Measurements from ENCODE around the gene ATG16L2.
A peak's percentile ranks its signal among the peaks of the same experiment; 100 is the strongest.

Gene ATG16L2, protein sequence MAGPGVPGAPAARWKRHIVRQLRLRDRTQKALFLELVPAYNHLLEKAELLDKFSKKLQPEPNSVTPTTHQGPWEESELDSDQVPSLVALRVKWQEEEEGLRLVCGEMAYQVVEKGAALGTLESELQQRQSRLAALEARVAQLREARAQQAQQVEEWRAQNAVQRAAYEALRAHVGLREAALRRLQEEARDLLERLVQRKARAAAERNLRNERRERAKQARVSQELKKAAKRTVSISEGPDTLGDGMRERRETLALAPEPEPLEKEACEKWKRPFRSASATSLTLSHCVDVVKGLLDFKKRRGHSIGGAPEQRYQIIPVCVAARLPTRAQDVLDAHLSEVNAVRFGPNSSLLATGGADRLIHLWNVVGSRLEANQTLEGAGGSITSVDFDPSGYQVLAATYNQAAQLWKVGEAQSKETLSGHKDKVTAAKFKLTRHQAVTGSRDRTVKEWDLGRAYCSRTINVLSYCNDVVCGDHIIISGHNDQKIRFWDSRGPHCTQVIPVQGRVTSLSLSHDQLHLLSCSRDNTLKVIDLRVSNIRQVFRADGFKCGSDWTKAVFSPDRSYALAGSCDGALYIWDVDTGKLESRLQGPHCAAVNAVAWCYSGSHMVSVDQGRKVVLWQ

DNA sequence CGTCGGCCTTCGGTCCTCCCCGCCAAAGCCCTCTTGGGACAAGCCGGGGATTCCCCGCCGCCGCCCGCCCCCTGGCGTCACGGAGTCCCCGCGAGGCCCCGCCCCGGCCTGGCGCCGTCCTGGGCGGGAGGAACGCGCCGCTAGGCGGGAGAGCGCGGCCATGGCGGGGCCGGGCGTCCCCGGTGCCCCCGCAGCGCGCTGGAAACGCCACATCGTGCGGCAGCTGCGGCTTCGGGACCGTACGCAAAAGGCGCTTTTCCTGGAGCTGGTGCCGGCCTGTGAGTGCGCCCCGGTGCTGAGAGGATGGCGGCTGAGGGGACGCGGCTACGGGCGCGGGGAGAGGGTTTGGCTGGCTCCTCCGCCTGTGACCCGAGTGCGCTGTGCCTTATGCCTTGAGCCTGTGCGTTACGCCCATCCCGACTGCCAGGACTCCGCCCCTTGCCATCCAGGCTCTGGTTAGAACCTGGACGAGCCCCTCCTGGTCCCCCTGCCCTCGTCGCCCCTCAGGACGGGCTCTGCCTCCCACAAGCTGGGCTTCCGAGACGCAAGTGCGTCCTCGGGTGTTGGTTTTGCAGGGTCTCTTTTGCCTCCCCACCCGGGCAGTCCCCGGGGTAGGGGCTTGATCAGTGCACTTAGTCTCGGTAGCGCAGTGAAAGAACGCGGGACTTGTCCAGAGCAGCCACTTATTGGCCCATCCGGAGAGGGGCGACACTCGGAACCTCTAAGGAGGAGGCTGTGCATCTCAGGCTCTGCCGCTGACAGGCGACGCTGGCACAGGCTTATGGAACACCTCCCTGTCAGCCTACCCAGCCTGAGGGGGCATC is at the start of gene ATG16L2:
Gene ATG16L2, plus strand, starts transcription at position 126 of the 824 bp plus-strand sequence. Its CDS starts 35 bp downstream, at position 161.
- H3K4me3 ChIP-seq (ENCODE audit: low read length in 2 of 2), result peak within 1 kb of the TSS; percentile 88 to 97
- peaks cover 33% of the 10 kb centered on the region for H3K4me1 ChIP-seq (ENCODE audit: control insufficient read depth, insufficient read depth, low read length)
- no peaks in the 10 kb centered on the region for H3K27me3 ChIP-seq (ENCODE audit: control insufficient read depth in 1 of 2, insufficient read depth in 2 of 2, low read length in 2 of 2)
- H3K9me3 ChIP-seq (ENCODE audit: control insufficient read depth in 2 of 2, low read length in 2 of 2), result no peaks in the 10 kb centered on the region
- peaks cover 3 to 10% of the 10 kb centered on the region in 2 donors for H3K36me3 ChIP-seq (ENCODE audit: control insufficient read depth in 2 of 2, insufficient read depth in 2 of 2, low read length in 2 of 2)
- peak within 1 kb of the TSS; percentile 85 to 86 for H3K9ac ChIP-seq (ENCODE audit: low read length in 2 of 2)
- peak within 1 kb of the TSS; percentile 88 for H3K27ac ChIP-seq (ENCODE audit: low read length)

DNA sequence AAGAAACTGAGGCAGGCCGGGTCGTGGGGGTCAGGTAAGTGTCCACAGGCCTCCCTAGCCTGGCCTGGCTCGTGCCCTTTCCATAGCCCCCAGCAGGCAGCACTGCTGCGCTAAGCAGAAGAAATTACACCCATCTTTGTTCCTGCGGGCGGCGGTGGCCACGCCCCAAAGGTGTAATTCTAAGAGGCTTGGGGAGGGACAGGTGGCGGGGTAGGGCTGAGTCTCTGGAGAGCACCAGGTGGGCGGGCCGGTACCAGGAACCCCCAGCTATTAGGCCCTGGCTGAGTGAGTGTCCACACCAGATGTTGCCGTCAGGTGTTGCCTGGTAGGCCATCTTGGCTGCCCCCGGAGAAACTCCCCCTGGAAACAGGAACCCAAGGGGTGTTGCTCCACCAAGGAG is 49.7 kb upstream of the ATG16L2 start:
- H3K4me1 ChIP-seq (ENCODE audit: control insufficient read depth, insufficient read depth, low read length), result no peaks in the 10 kb centered on the region
- H3K9ac ChIP-seq (ENCODE audit: low read length in 2 of 2), result no peak overlapping the region

DNA sequence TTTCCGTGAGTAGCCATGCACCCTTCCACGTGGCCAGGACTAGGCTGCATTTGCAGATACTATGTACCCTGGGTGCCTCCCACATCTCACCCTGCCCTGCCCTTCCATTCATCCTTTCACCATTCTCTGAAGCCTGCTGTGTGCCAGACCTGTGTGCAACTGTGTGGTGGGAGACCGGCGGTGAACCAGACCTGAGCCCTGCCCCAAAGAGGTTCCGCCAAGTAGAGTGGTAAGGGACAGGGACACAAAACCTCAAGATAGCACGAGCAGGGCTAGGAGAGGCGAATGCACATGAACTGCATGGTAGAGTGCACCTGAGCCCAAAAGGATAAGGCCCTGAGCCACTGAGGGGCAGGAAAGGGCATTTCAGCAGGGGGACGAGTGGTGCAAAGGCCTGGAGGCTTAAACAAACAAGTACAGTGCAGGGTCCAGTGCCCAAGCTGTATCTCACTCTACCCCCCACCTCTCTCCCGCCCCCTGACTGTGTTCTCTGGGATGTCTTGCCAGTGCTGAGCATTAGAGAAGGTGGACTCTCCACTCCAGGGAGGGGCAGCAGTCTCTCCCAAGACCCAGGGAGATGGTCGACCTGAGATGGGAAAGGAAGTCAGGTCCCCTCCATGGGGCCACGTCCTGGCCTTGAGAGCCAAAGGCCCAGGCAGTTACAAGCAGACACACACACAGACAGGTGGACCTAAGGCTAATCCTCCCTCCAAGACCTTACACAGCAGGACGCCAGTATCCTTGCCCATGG is 47.9 kb upstream of the ATG16L2 start:
- H3K4me1 ChIP-seq (ENCODE audit: control insufficient read depth, insufficient read depth, low read length), result peaks cover 4% of the 10 kb centered on the region
- no peaks in the 10 kb centered on the region for H3K36me3 ChIP-seq (ENCODE audit: control insufficient read depth in 2 of 2, insufficient read depth in 2 of 2, low read length in 2 of 2)
- no peaks in the 10 kb centered on the region for H3K27me3 ChIP-seq (ENCODE audit: control insufficient read depth in 1 of 2, insufficient read depth in 2 of 2, low read length in 2 of 2)

More for the DNA sequence above, 49.7 kb upstream of the ATG16L2 start:
- Histone ChIP-seq H3K9me3 (ENCODE audit: control insufficient read depth in 2 of 2, low read length in 2 of 2) (no peaks in the 10 kb centered on the region), H3K27ac (ENCODE audit: low read length) (no peak overlapping the region), H3K27me3 (ENCODE audit: control insufficient read depth in 1 of 2, insufficient read depth in 2 of 2, low read length in 2 of 2) (no peaks in the 10 kb centered on the region), H3K4me3 (ENCODE audit: low read length in 2 of 2) (no peak overlapping the region), H3K36me3 (ENCODE audit: control insufficient read depth in 2 of 2, insufficient read depth in 2 of 2, low read length in 2 of 2) (no peaks in the 10 kb centered on the region)

DNA sequence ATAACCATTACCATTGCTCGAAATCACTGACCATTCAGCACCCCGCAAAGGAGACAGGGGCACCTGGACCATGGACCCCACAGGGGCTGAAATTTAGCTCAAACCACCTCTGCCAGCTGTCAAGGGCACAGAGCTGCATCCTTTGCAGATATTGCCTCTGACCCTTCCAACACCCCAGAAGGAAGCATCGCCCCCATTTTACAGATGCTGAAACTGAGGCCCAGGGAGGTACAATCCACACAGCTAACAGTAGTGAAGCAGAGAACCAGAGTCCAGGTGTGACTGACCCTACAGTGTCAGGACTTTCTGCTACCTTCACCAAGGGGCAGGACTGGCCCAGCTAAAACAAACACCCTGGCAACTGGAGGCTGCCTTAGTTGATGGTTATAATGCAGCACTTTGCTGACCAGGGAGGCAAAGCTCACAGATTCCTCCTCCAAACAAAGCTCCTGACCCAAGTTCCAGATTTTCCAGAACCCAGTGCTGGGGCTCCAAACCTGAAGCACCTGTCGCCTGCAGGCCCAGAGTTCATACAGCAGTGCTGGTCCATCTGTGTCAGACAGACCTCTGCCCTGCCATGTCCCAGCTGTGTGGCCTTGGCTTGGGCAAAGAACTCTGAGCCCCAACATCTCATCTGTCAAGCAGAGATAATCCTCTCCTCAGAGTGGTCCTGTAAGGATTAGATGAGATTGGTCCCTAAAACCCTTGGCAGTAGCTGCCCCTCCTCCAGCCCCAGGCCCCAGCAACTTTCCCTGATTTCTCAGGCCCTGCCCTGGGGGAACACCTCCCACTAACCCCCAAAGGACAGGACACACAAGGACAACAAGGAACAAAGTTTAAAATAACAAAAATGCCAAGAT is 46.8 kb upstream of the ATG16L2 start:
- H3K9ac ChIP-seq (ENCODE audit: low read length in 2 of 2), result no peak overlapping the region
- H3K27me3 ChIP-seq (ENCODE audit: control insufficient read depth in 1 of 2, insufficient read depth in 2 of 2, low read length in 2 of 2), result no peaks in the 10 kb centered on the region
- H3K27ac ChIP-seq (ENCODE audit: low read length), result no peak overlapping the region
- no peaks in the 10 kb centered on the region for H3K36me3 ChIP-seq (ENCODE audit: control insufficient read depth in 2 of 2, insufficient read depth in 2 of 2, low read length in 2 of 2)
- H3K9me3 ChIP-seq (ENCODE audit: control insufficient read depth in 2 of 2, low read length in 2 of 2), result no peaks in the 10 kb centered on the region
- H3K4me3 ChIP-seq (ENCODE audit: low read length in 2 of 2), result no peak overlapping the region
- peaks cover 9% of the 10 kb centered on the region for H3K4me1 ChIP-seq (ENCODE audit: control insufficient read depth, insufficient read depth, low read length)

More for the DNA sequence above, 47.9 kb upstream of the ATG16L2 start:
- H3K27ac ChIP-seq (ENCODE audit: low read length), result no peak overlapping the region
- H3K4me3 ChIP-seq (ENCODE audit: low read length in 2 of 2), result no peak overlapping the region
- no peaks in the 10 kb centered on the region for H3K9me3 ChIP-seq (ENCODE audit: control insufficient read depth in 2 of 2, low read length in 2 of 2)
- no peak overlapping the region for H3K9ac ChIP-seq (ENCODE audit: low read length in 2 of 2)

DNA sequence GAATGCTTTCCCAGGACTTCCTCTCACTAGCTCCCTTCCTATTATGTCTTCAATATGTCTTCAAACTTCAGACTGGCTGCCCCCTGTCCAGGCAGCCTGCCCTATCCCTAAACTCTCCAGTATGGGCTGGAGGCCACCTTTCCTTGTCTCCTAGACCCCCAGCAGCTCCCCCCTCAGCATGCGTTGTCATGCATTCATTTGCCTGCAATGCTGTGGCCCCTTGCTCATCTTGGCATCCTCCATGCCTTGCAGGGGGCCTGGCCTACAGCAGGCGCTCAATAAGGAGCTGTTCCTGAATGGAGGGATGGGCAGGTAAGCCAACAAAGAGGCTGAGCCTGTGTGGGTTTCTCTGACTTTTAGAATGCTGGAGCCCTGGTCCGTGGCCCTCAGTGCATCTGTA is 45.6 kb upstream of the ATG16L2 start:
- no peak overlapping the region for H3K4me3 ChIP-seq (ENCODE audit: low read length in 2 of 2)
- no peaks in the 10 kb centered on the region for H3K36me3 ChIP-seq (ENCODE audit: control insufficient read depth in 2 of 2, insufficient read depth in 2 of 2, low read length in 2 of 2)
- no peaks in the 10 kb centered on the region for H3K27me3 ChIP-seq (ENCODE audit: control insufficient read depth in 1 of 2, insufficient read depth in 2 of 2, low read length in 2 of 2)
- H3K4me1 ChIP-seq (ENCODE audit: control insufficient read depth, insufficient read depth, low read length), result peaks cover 17% of the 10 kb centered on the region
- no peak overlapping the region for H3K9ac ChIP-seq (ENCODE audit: low read length in 2 of 2)
- no peak overlapping the region for H3K27ac ChIP-seq (ENCODE audit: low read length)
- no peaks in the 10 kb centered on the region for H3K9me3 ChIP-seq (ENCODE audit: control insufficient read depth in 2 of 2, low read length in 2 of 2)

DNA sequence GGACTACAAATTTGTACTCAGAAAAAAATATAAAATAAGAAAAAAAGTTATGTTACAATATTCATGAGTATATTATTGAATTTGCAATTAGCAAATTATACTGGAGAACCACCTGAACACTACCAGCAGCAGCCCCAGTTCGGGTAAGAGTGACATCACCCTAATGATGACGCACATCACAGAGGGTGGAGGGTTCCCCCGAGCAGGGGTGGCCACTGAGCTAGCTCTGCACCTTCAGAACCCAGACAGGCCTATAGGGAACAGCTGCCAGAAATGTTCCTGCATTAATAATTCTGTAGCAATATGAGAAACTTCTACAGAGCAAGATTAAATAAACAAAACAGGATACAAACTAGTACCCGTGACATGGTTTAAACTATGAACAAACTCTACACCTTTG is 44.5 kb upstream of the ATG16L2 start:
- Histone ChIP-seq H3K9me3 (ENCODE audit: control insufficient read depth in 2 of 2, low read length in 2 of 2) (no peaks in the 10 kb centered on the region), H3K27ac (ENCODE audit: low read length) (no peak overlapping the region), H3K36me3 (ENCODE audit: control insufficient read depth in 2 of 2, insufficient read depth in 2 of 2, low read length in 2 of 2) (no peaks in the 10 kb centered on the region), H3K4me3 (ENCODE audit: low read length in 2 of 2) (no peak overlapping the region), H3K27me3 (ENCODE audit: control insufficient read depth in 1 of 2, insufficient read depth in 2 of 2, low read length in 2 of 2) (no peaks in the 10 kb centered on the region), H3K9ac (ENCODE audit: low read length in 2 of 2) (no peak overlapping the region), H3K4me1 (ENCODE audit: control insufficient read depth, insufficient read depth, low read length) (peaks cover 25% of the 10 kb centered on the region)

DNA sequence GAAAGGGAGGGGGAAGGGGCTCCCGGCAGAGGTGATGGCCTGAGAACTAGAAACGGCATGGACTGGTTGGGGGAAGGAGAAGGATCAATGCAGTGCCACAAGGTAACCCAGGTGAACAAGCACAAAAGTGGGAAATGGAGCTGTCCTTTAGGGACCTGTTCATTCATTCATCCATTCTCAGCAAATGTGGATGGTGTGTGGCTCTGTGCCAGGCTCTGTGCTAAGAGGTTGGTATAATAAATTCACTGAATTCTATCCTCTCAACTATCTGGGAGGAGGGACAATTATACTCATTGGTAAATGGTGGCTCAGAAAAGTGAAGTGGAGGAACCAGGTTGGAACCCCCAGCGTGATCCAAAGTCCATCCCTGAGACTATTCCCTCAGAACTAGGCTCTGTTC is 43.4 kb upstream of the ATG16L2 start:
- Histone ChIP-seq H3K36me3 (ENCODE audit: control insufficient read depth in 2 of 2, insufficient read depth in 2 of 2, low read length in 2 of 2) (no peaks in the 10 kb centered on the region), H3K27ac (ENCODE audit: low read length) (no peak overlapping the region), H3K4me1 (ENCODE audit: control insufficient read depth, insufficient read depth, low read length) (peaks cover 25% of the 10 kb centered on the region), H3K4me3 (ENCODE audit: low read length in 2 of 2) (no peak overlapping the region), H3K9ac (ENCODE audit: low read length in 2 of 2) (no peak overlapping the region), H3K9me3 (ENCODE audit: control insufficient read depth in 2 of 2, low read length in 2 of 2) (no peaks in the 10 kb centered on the region), H3K27me3 (ENCODE audit: control insufficient read depth in 1 of 2, insufficient read depth in 2 of 2, low read length in 2 of 2) (no peaks in the 10 kb centered on the region)

DNA sequence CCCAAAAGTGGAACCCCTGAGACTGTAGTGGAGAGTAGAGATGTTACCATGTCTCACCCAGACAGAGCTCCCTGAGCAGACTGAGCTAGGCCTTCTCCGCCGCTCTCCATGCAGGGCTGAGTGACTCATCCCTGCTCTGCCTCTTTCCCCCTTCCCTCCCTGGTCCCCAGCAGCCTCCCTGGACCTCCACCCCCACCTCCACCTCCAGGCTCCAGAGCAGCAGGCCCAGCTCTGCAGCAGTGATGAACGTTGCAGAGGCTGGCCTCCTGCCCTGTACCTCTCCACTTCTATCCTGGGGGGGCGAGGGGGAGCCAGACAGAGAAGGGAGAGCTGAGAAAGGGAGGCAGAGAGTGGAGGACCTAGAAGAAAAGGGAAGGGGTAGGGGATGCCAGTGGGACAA is 42.7 kb upstream of the ATG16L2 start:
- Histone ChIP-seq H3K4me1 (ENCODE audit: control insufficient read depth, insufficient read depth, low read length) (peaks cover 25% of the 10 kb centered on the region), H3K36me3 (ENCODE audit: control insufficient read depth in 2 of 2, insufficient read depth in 2 of 2, low read length in 2 of 2) (no peaks in the 10 kb centered on the region), H3K9ac (ENCODE audit: low read length in 2 of 2) (peak overlapping the region in 1 of 2 donors; percentile 2), H3K9me3 (ENCODE audit: control insufficient read depth in 2 of 2, low read length in 2 of 2) (no peaks in the 10 kb centered on the region), H3K27ac (ENCODE audit: low read length) (no peak overlapping the region), H3K27me3 (ENCODE audit: control insufficient read depth in 1 of 2, insufficient read depth in 2 of 2, low read length in 2 of 2) (no peaks in the 10 kb centered on the region), H3K4me3 (ENCODE audit: low read length in 2 of 2) (no peak overlapping the region)

DNA sequence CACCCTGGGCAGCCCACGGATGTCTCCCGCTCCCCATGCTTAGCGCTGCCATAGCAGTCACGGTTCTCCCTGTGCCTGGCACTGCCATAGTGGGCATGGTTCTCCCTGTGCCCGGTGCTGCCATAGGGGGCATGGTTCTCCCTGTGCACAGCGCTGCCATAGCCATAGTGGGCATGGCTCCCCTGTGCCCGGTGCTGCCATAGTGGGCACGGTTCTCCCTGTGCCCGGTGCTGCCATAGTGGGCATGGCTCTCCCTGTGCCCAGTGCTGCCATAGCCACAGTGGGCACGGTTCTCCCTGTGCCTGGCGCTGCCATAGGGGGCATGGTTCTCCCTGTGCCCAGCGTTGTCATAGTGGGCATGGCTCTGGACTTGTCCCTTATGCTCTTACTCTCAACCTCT is 42.2 kb upstream of the ATG16L2 start:
- Histone ChIP-seq H3K36me3 (ENCODE audit: control insufficient read depth in 2 of 2, insufficient read depth in 2 of 2, low read length in 2 of 2) (no peaks in the 10 kb centered on the region), H3K27ac (ENCODE audit: low read length) (no peak overlapping the region), H3K9ac (ENCODE audit: low read length in 2 of 2) (no peak overlapping the region), H3K4me3 (ENCODE audit: low read length in 2 of 2) (no peak overlapping the region), H3K4me1 (ENCODE audit: control insufficient read depth, insufficient read depth, low read length) (peaks cover 25% of the 10 kb centered on the region), H3K27me3 (ENCODE audit: control insufficient read depth in 1 of 2, insufficient read depth in 2 of 2, low read length in 2 of 2) (no peaks in the 10 kb centered on the region), H3K9me3 (ENCODE audit: control insufficient read depth in 2 of 2, low read length in 2 of 2) (no peaks in the 10 kb centered on the region)

Data from stomach smooth muscle (tissue), 2 donors.